HG03280 (cell line): Measurements from ENCODE around the gene OR10H2.
"Not testable (repeated sequence)": the region's sequence is repeated elsewhere in the genome, so short reads cannot be mapped to it uniquely, and the experiment has no call there.

Experiments used
- ATAC-seq: cut with Tn5 transposase; IDR thresholded peaks from one replicate; pipeline ENCODE4 v1.9.1; 2021; ENCODE audit warnings: mild to moderate bottlenecking, moderate library complexity; ENCODE audit not compliant: unreplicated experiment

OR10H2 gene

GRCh38 chr19:15759962-15760565, 32.2 kb downstream of the OR10H2 start:
- ATAC-seq, result no peak

GRCh38 chr19:15769586-15769985, 41.8 kb downstream of the OR10H2 start:
- ATAC-seq, result no peak

GRCh38 chr19:15774159-15774558, 46.3 kb downstream of the OR10H2 start:
- not testable (repeated sequence) for ATAC-seq

GRCh38 chr19:15775249-15775648, 47.4 kb downstream of the OR10H2 start:
- no peak for ATAC-seq

- ATAC-seq, result no peak
Observed at GRCh38 chr19:15776264-15776663, 48.4 kb downstream of the OR10H2 start.

GRCh38 chr19:15776991-15777970, 49.5 kb downstream of the OR10H2 start:
- no peak for ATAC-seq
